ENCODE data around the gene ZNF512B.
"Not testable (repeated sequence)": the region's sequence is repeated elsewhere in the genome, so short reads cannot be mapped to it uniquely, and the experiment has no call there.

The ZNF512B gene

DNA sequence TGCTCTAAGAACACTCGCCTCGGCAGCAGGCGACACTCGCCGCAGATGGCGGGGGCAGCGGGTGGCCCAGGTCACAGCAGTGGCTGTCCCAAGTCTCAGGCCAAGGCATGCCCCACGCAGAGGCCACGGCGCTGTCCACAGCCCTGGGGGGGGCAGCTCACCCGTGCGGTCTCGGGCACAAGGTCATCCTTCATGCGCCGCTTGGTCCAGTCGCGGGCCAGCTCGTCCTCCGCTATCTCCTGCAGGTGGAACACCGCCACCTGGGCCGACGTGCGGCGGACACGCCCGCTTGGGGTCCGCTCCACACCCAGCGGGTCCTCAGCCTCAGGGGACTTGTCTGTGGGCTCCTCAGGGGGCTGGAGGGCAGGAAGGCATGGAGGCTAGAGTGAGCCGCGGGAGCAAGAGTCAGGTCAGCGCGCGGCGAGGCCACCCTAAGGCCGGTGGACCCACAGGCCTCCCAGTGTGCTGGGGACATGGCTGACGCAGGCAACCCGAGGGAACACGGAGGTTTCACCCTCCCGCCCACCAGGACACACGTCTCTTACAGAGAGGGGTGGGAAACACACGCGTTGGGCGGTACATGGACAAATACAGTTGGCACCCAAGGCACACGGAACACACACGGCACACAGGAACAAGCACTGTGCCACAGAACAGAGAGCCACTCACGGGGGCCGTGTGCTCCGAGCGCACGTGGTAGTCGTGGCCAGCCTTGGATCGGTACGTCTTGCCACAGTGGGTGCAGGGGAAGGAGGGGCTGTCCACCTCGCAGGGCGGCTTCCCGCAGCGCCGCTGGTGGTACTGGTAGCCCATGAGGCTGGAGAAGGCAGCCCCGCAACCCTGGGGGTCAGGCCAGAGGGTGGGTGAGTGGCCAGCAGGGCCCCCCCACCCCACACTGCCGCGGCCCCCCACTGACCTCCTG, 7.0 kb downstream of the ZNF512B start:
- DNase-seq (ENCODE audit: low spot score), result no peak
- FAIRE-seq, result no peak

DNA sequence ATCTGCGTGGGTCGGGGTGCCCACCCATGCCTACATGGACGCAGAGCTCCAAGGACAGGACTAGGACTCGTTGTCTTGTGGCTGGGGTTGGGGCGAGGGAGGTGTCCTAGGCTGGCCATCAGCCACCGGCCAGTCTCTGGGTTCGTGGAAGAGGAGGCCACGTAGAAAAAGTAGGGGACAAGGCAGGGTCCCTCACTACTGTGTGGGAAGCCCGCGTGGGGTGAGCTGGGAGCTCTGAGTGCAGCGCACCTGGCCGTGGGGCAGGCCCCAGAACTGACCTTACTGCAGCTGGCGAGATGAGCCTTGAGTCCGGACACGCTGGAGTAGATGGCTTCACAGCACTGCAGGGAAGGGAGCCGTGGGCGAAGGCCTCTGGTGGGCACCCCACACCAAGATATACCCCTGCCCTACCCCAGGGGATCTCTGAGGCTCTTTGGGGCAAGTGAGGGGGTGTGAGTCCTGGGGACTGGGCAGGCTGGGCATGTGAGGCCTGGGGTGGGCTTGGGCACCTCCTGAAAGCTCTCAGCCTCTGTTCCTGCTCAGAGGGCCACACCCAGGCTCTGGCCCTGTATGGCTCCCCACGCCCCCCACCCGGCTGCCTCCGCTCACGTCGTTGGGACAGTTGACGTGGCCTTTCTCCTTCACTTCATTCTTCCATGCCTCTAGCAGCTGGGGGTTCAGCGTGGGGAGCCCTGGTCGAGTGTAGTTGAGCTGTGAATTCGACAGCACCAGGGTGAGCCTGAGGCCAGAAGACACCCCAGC, 7.9 kb downstream of the ZNF512B start:
- no peak for DNase-seq (ENCODE audit: low spot score)

DNA sequence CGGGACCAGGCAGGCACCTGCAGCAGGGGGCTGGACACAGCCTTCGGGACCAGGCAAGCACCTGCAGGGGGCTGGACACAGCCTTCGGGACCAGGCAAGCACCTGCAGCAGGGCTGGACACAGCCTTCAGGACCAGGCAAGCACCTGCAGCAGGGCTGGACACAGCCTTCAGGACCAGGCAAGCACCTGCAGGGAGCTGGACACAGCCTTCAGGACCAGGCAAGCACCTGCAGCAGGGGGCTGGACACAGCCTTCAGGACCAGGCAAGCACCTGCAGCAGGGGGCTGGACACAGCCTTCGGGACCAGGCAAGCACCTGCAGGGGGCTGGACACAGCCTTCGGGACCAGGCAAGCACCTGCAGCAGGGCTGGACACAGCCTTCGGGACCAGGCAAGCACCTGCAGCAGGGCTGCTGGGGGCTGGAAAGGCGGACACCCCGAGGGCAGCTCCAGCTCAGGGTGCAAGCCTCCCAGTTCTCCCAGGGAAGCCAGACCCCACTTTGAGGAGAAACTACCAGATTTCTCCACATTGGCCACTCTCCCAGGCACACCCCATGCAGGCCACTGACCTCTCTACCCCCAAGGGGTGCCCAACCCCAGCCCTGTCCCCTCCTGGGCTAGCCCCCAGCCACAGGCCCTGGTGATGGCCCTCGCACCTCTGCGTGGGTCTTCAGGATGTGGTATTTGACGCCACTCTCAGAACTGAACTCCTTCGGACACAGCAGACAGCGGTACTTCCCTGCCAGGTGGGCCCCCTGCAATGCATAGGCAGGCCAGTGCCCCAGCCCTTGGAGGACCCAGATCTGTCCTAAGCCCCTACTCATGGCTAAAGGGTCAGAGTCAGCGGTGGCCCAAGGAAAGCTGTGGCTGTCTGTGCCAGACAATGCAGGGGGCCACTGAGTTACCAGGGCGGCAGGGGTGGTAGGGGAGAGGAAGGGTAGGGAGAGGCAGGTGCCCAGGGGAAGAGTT, 8.8 kb downstream of the ZNF512B start:
- DNase-seq (ENCODE audit: low spot score); FAIRE-seq: not testable (repeated sequence)

More for the DNA sequence above, 7.9 kb downstream of the ZNF512B start:
- no peak for FAIRE-seq

DNA sequence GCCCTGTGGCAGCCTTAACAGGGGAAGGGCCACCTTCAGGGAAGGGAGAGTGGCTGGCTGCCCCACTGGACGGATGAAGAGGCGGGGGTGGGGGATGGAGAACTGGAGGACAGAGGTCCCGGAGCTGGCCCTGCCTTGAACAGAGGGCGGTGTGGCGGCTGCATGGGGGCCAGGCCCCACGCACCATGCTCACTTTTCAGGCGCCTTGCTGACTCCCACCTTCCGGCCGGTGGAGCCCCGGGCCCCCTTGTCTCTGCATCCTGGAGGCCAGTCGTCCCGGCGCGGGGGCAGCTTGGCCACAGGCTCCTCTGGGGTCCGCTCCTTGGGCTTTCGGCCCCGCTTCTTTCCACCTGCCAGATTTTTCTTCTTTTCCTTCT, 10.0 kb downstream of the ZNF512B start:
- FAIRE-seq, result no peak

DNA sequence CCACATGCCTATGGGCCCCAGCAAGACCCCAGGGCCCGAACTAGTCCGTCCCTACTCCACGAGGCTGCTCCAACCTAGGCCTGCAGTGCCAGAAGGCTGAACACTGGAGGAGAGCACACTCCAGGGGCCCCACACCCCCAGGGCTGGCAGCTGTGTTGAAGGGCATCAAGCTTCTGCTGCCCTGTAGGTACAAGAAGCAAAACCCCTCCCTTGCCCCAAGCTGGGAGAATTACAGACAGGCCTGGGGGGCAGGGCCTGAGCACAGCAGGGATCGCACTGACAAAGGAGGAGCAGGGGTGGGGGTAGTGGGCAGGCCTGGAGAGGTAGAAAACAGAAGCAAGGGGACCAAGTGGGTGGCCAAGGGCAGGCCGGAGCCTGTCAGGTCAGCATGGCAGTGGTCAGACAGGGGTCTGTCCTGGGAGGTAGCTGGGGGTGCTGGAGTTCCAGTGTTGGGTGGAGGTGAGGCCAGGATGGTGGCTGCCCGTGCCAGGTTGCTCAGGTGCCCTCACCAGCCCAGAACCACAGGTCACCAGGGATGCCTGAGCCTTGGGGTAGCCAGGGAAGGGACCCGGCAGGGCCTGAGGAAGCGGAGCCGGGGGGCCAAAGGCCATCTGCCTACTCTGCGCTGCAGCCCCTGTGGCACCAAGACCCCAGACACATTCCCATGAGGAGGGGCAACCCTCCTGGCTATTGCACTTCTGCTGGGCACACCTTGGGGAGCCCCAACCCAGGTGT, 10.6 kb downstream of the ZNF512B start:
- DNase-seq (ENCODE audit: low spot score) (no peak), FAIRE-seq (no peak)

More for the DNA sequence above, 10.0 kb downstream of the ZNF512B start:
- no peak for DNase-seq (ENCODE audit: low spot score)

DNA sequence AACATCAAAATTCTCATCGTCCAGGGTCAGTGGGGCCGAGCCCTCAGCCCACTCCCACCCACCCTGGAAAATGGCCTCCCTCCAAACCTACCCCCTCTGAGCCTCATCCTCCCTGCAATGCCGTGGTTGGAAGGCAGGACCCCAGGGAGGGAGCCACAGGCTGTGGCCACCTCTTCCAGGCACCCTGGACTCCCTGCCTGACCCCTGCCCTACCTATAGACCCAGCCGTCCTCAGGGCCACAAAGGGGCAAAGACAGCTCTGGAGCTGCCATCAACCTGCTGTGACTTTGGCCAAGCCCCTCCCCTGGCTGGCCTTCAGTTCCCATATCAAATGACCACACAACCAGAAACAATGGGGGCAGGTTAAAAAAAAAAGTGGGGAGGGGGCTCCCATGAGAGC, 11.3 kb downstream of the ZNF512B start:
- FAIRE-seq, result no peak
- no peak for DNase-seq (ENCODE audit: low spot score)

DNA sequence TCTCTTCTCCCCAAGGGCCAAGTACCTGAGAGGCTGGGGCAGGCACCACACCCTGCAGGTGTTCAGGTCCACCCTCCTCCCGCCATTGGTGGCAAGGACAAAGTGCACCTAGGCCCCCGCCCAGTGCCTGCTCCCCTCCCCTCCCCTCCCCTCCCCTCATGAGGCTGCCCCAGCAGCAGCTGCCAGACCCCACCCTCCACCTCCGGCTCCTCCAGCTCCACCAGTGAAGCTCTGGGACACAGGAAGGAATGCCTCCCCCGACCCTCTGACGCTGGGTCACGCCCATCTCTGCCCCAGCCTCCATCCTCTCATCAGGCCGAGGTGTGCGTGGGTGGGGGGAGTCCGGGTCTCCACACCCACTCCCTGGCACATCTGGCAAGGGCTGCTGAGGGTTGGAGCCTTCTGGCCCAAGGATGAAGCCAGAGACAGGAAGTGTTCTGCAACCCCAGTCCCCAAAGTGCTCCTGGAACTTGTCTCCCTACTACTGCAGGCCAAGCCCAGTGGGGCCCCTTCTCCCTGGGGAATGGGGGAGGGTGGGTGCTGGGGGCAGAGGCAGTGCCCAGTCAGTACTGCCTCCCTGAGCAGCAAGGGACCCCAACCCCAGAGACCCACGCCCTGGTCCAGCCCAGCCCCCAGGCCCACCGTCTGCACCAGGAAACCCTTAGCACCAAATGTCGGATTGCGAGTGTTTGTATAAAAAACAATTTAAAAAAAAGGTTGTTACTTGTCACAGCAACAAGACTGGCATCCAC, 11.9 kb downstream of the ZNF512B start:
- DNase-seq (ENCODE audit: low spot score) (no peak), FAIRE-seq (no peak)

DNA sequence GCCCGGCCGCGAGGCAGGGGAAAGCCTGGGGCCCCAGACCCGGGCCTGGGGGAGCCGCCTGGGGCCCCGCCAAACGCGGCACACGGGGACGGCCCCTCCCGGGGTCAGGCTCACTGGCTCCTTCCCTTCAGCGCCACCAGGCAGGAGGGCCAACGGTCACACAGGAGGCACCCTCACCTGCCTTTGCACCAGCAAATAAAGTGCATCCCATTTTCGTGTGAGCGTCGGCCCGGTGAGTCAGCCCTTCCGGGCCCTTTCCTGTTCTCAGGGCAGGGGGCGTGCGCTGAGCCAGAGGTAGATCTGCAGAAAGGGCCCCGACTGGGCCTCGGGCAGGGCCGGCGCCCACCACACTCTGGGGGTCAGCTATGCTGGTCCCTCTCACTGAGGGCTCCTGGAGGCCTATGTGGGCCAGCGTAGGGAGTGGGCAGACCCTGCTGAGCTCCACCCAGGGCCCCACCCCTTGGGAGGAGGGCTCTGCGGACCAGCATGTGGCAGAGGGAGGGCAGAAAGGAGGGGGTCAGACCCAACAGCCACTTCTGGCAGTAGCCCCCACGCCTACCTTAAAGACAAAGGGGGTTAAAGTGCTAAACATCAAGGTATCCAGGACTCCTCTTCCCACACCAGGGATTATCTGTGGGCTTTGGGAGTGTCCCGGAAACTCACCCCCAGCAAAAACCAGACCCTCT, 12.6 kb downstream of the ZNF512B start:
- peak; percentile 31 for DNase-seq (ENCODE audit: low spot score)
- no peak for FAIRE-seq

DNA sequence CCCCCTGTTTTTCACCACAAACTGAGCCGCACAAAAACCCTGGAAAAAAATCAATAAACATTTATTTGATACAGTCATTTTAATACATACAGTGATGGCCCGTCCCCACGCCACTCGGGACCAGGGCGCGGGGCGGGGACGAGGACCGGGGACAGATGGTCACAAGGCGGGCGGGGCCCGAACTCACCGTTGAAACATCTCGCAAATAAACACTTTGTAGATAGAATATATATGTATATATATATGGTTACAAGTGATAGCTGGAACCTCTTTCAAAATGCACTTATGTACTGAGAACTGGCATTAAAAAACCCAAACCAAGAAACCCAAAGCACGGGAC, 13.1 kb downstream of the ZNF512B start:
- FAIRE-seq, result no peak
- DNase-seq (ENCODE audit: low spot score), result no peak

DNA sequence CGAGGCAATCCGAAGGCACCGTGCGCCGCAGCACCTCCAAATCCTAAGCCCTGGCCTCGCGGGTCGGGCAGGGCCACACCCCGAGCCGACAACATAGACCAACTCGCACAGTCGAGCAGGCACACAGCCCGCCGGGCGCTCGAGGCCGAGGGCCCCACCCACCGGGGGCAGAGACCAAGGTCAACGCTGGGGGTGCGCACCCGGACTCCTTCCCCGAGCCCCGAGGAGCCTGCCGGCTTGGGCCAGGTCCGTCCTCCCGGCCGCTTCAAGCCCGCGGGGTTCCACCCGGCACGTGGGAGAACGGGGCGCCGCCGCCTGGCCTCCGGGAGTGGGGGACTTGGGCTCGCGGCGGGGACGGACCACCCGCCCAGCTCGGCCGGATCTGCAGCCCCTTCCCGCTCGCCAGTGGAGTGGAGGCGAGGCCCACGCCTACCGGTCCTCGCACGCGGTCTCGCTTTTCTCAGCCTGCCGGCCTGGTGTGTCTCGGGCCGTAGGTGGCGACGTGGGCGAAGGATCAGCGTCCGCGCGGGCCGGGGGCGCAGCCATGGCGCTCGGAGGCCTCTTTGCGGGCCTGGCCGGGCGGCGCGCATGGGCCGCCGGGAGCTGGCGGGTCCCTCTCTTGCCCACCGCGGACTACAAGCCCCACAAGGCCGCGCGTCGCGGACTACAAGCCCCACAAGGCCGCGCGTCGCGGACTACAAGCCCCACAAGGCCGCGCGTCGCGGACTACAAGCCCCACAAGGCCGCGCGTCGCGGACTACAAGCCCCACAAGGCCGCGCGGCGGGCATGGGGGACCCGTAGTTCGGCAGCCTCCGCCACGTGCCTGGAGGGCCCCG, 13.7 kb downstream of the ZNF512B start, which contains the start of gene UCKL1:
Gene UCKL1, minus strand, starts transcription at position 590 of the 837 bp plus-strand sequence. Its CDS starts 44 bp downstream, at position 546.
- FAIRE-seq, result peak; percentile 75
- peak; percentile 67 for DNase-seq (ENCODE audit: low spot score)

DNA sequence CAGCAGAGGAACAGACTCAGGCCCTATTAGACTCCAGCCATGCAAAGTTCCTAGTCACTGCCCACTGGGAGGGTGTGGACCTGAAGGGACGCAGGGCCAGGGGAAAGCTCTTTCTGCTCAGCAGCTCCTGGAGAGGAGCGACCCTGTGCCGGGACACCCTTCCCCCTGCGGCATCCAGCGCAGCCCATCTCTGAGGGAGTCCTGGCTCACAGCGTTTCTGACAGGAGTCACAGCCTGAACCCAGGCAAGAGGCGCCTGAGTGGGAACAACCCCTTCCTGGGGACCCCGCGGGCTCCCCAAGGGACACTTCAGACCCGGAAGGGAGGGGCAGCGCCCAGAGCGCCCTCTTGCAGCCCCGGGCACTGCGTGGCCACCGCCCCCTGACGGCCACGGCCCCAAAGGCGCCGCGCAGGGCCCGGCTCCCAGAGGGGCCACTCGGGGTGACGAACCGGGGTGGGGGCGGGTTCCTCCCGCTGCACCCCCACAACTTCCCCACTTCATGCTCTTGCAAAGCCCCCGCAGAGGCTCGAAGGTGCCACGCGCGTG, 14.4 kb downstream of the ZNF512B start:
- FAIRE-seq (no peak), DNase-seq (ENCODE audit: low spot score) (peak; percentile 12)

DNA sequence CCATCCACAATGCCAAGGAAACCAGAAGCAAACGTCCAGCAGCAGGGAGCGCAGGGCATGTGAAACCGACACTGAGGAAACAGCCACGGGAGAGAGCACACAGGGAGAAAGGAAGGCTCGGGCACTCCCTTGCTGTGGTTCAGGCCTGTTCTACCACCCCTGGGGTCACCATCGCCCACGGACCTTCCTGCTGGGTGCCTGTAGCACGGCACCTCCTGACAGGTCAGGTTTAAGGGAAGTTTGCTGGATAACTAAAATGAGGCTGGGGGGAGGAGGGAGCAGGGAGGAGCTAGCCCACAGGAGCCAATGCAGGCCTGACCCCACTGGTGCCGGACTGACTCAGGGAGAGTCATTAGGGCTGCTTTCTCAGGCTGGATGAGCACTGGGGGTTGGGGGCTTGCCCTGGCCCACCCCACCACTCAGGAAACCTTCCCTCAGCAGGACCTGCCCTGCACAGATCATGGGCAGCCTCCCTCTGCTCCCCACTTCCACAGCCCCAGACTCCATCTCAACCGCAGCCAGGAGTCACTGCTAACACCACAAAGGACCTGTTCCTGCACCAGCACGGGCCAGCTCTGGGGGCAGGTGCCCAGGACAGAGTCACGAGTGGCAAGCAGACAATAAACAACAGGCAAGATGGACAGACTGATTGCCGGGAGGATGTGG, 15.8 kb downstream of the ZNF512B start:
- FAIRE-seq, result no peak
- DNase-seq (ENCODE audit: low spot score), result no peak

DNA sequence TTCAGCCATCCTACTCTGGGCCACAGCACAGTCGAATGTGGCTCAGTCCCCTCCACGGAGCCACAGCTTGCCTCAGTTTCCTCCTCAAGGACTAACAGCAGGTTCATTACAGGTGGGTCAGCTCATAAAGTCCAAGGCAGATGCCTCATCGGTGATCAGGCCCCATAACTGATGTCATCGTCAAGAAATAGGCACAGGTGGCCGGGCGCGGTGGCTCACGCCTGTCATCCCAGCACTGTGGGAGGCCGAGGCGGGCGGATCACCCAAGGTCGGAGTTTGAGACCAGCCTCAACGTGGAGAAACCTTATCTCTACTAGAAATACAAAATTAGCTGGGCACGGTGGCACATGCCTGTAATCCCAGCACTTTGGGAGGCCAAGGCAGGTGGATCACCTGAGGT, 17.0 kb downstream of the ZNF512B start:
- FAIRE-seq (no peak), DNase-seq (ENCODE audit: low spot score) (no peak)

DNA sequence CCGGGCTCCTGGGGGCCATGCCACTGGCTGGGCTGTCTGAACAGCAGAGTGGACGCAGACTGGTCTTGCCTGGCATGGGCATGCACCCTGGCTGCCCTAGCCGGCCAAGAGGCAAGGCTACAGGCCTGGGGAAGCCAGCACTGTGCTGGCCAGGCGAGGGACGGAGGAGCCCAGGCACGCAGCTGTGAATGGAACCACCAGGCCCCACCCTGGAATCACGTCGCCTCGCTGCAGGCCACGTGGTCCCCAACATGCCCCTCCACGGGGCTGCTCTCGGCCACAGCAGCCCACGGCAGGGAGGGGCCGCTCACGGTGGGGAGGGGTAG, 17.6 kb downstream of the ZNF512B start:
- no peak for FAIRE-seq
- no peak for DNase-seq (ENCODE audit: low spot score)

DNA sequence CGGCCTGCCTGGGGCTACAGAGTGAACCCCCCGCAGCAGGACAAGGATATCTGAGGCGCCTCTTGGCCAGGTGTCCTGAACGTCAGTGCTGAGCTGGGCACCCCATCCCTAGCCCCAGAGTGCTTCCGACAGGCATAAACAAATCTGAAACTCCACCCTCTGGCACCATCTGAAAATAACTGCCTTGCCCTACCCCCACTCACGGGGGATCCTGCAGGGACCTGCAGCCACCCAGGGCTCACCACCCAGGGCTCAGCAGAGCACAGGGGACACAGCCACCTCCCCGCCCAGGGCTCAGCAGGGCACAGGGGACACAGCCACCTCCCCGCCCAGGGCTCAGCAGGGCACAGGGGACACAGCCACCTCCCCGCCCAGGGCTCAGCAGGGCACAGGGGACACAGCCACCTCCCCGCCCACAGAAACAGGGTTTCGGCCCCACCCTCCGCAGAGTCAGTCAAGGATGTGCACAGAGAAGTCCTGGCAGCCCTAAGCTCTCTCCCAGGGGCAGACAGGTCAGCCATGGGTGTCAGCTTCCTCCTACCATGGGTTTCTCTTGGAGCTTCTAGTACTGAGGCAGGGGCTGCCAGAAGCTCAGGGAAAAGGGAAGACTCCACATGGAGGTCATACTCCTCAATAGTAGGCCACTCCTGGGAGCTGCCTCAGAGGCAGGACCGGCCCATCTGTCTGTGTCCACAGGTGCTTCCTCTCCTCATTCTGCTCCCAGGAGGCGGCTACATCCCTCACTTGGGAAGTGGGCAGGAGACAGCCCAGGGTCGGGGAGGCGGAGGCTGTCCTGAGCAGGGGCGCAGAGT, 18.1 kb downstream of the ZNF512B start:
- DNase-seq (ENCODE audit: low spot score), result no peak
- FAIRE-seq, result no peak

DNA sequence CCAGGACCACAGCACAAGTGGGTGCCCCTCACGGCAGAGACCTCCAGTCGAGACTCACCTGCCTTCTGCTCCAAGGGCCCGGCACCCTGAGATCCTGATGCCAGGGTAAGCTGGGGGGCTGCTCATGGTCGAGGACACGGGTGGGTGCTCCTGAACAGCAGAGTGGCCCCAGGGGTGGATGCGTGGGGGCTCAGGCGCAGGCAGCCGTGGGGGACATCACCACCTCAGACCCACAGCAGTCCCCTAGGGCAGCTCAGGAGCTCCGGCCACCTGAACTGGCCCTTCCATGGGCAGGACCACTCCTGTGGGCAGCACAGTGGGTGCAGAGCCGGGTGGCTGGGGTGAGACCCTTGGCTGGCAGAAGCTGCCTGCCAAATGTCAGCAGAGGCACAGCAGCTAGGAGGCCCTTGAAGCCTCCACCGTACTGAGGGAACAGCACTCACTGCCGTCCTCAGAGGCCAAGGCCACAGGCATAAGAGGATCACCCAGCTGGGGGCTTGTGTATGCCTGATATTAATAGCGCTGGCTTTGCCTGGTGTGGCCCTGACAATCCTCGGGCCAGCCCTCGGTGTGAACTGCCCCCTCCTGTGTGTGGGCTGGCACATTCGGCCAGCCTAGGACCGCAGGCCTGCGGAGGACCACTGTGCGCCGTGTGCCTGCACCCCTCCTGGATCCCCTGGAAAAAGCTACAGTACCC, 18.9 kb downstream of the ZNF512B start:
- DNase-seq (ENCODE audit: low spot score), result no peak

More for the DNA sequence above, 18.9 kb downstream of the ZNF512B start:
- no peak for FAIRE-seq
